GM23338 (cell line): Measurements from ENCODE around the gene IQSEC3. TPM values are rescaled to one million over a fixed set of nuclear protein-coding genes. Genes with fewer than 3 reads are reported as not detected.

Experiments
- ATAC-seq: fragments of 200-7000 bp; cut with Tn5 transposase; 3 replicates; pipeline ENCODE4 v1.9.1; 2020
- DNase-seq: peaks from one replicate; pipeline ENCODE4 v3.0.0-alpha.2; 2015; ENCODE audit warnings: low spot score
- H2AFZ ChIP-seq: fragments of 200-600 bp; sonication (generic); 2 replicates; pipeline ENCODE4 v1.8.0; 2016; ENCODE audit warnings: antibody characterized with exemption, mild to moderate bottlenecking, moderate library complexity
- H3F3A ChIP-seq: fragments of 200-600 bp; sonication (generic); replicated peaks from 2 replicates; pipeline ENCODE4 v1.8.0; 2017; ENCODE audit warnings: antibody characterized with exemption, mixed run types, low read depth
- H3K27ac ChIP-seq: fragments of 200-600 bp; sonication (generic); 2 replicates; pipeline ENCODE4 v1.6.1; 2016; ENCODE audit warnings: low read depth
- H3K27me3 ChIP-seq: fragments of 200-600 bp; sonication (generic); 2 replicates; pipeline ENCODE4 v1.8.0; 2016; ENCODE audit warnings: mild to moderate bottlenecking, mixed run types, moderate library complexity; ENCODE audit not compliant: insufficient read depth
- H3K36me3 ChIP-seq: fragments of 200-600 bp; sonication (generic); 2 replicates; pipeline ENCODE4 v1.8.0; 2016; ENCODE audit warnings: mild to moderate bottlenecking; ENCODE audit not compliant: insufficient read depth
- H3K4me1 ChIP-seq: fragments of 200-600 bp; sonication (generic); 2 replicates; pipeline ENCODE4 v1.8.0; 2016; ENCODE audit warnings: mild to moderate bottlenecking, moderate library complexity; ENCODE audit not compliant: insufficient read depth
- H3K4me2 ChIP-seq: fragments of 200-600 bp; sonication (generic); 2 replicates; pipeline ENCODE4 v1.7.1; 2017; ENCODE audit warnings: mixed run types
- H3K4me3 ChIP-seq: fragments of 200-600 bp; sonication (generic); 2 replicates; pipeline ENCODE4 v1.6.1; 2016; ENCODE audit warnings: mixed run types
- H3K79me2 ChIP-seq: fragments of 200-600 bp; sonication (generic); replicated peaks from 2 replicates; pipeline ENCODE4 v1.8.0; 2017; ENCODE audit warnings: mild to moderate bottlenecking; ENCODE audit not compliant: insufficient read depth
- H3K9me2 ChIP-seq: fragments of 200-600 bp; sonication (generic); 2 replicates; pipeline ENCODE4 v1.8.0; 2017; ENCODE audit not compliant: insufficient read depth
- H4K20me1 ChIP-seq: fragments of 200-600 bp; sonication (generic); replicated peaks from 2 replicates; pipeline ENCODE4 v1.8.0; 2017; ENCODE audit warnings: mild to moderate bottlenecking; ENCODE audit not compliant: insufficient read depth
- H3K27ac Mint-ChIP-seq: 2 replicates; pipeline ENCODE4 v1.8.0; 2020; ENCODE audit warnings: inconsistent platforms, mild to moderate bottlenecking, moderate library complexity, mixed read lengths
- H3K27me3 Mint-ChIP-seq: 3 replicates; pipeline ENCODE4 v1.8.0; 2022; ENCODE audit warnings: low read depth, mild to moderate bottlenecking, moderate library complexity, mixed read lengths, inconsistent platforms; ENCODE audit not compliant: insufficient read depth, poor library complexity
- H3K36me3 Mint-ChIP-seq: 3 replicates; pipeline ENCODE4 v1.8.0; 2021; ENCODE audit warnings: low read depth, mild to moderate bottlenecking, inconsistent platforms, moderate library complexity, mixed read lengths
- H3K4me1 Mint-ChIP-seq: 3 replicates; pipeline ENCODE4 v1.8.0; 2020; ENCODE audit warnings: mild to moderate bottlenecking, inconsistent platforms, mixed read lengths
- H3K4me3 Mint-ChIP-seq: 3 replicates; pipeline ENCODE4 v1.8.0; 2021; ENCODE audit warnings: moderate library complexity, mild to moderate bottlenecking, inconsistent platforms, mixed read lengths
- H3K9me3 Mint-ChIP-seq: 3 replicates; pipeline ENCODE4 v1.8.0; 2020; ENCODE audit warnings: moderate library complexity, mild to moderate bottlenecking, inconsistent platforms, mixed read lengths
- CREB1 ChIP-seq: fragments of 250-450 bp; sonication (Bioruptor Pico); IDR thresholded peaks from 2 replicates; pipeline ENCODE4 v1.5.0; 2020; ENCODE audit warnings: low read depth, mild to moderate bottlenecking, moderate library complexity
- EZH2 ChIP-seq: fragments of 200-600 bp; sonication (generic); IDR thresholded peaks from one replicate; pipeline ENCODE4 v1.8.0; 2017; ENCODE audit warnings: antibody characterized with exemption, mild to moderate bottlenecking, low read depth; ENCODE audit not compliant: unreplicated experiment
- EZH2phosphoT487 ChIP-seq: fragments of 200-600 bp; sonication (generic); IDR thresholded peaks from one replicate; pipeline ENCODE4 v1.8.1; 2018; ENCODE audit warnings: antibody characterized with exemption; ENCODE audit not compliant: unreplicated experiment
- JUNB ChIP-seq: IDR thresholded peaks from one replicate; pipeline ENCODE4 v1.6.1; 2016; ENCODE audit warnings: antibody characterized with exemption; ENCODE audit not compliant: unreplicated experiment
- NANOG ChIP-seq: IDR thresholded peaks from 2 replicates; pipeline ENCODE4 v1.6.1; 2016; ENCODE audit warnings: antibody characterized with exemption, borderline replicate concordance
- POLR2AphosphoS5 ChIP-seq: IDR thresholded peaks from 2 replicates; pipeline ENCODE4 v1.6.1; 2016; ENCODE audit warnings: antibody characterized with exemption, low read depth
- REST ChIP-seq: IDR thresholded peaks from one replicate; pipeline ENCODE4 v1.6.1; 2018; ENCODE audit warnings: antibody characterized with exemption; ENCODE audit not compliant: unreplicated experiment
- STAT1 ChIP-seq: IDR thresholded peaks from one replicate; pipeline ENCODE4 v1.6.1; 2016; ENCODE audit warnings: antibody characterized with exemption; ENCODE audit not compliant: unreplicated experiment
- ZNF114 ChIP-seq: fragments of 250-450 bp; sonication (Bioruptor Pico); IDR thresholded peaks from 2 replicates; pipeline ENCODE4 v1.5.0; 2020; ENCODE audit warnings: mild to moderate bottlenecking, moderate library complexity
- ZNF331 ChIP-seq: fragments of 250-450 bp; sonication (Bioruptor Pico); IDR thresholded peaks from 2 replicates; pipeline ENCODE4 v1.5.0; 2020; ENCODE audit warnings: low read depth, mild to moderate bottlenecking, moderate library complexity
- ZNF462 ChIP-seq: fragments of 250-450 bp; sonication (Bioruptor Pico); IDR thresholded peaks from 2 replicates; pipeline ENCODE4 v1.5.0; 2020; ENCODE audit warnings: mild to moderate bottlenecking, moderate library complexity
- polyA plus RNA-seq: library from polyadenylated mRNA; unstranded; fragments of >200 nt; fragmentation: Nextera tagmentation; extraction: Ambion mirVana; gene quantifications from 2 replicates; pipeline ENCODE4 v1.2.1, GENCODE V29; 2016
- total RNA-seq: library from RNA; depleted of rRNA; stranded (reverse); fragments of >200 nt; shearing (Covaris generic); gene quantifications from 2 replicates; pipeline ENCODE4 v1.2.3, GENCODE V29; 2014
- TF ChIP-seq, protein P1 (sequence below): IDR thresholded peaks from 2 replicates; pipeline ENCODE4 v1.6.1; 2016; ENCODE audit warnings: antibody characterized with exemption
- TF ChIP-seq, protein P2 (sequence below), 2 experiments: fragments of 200-600 bp in 1 of 2; sonication (generic) in 1 of 2; conservative IDR thresholded peaks; 2 replicates each; pipeline versions ENCODE4 v1.5.1 to v1.6.1; 2016 to 2017; ENCODE audit warnings: antibody characterized with exemption in 2 of 2, low read depth in 2 of 2, mild to moderate bottlenecking in 2 of 2, moderate library complexity in 1 of 2

The IQSEC3 gene
- total and polyA plus RNA-seq, 2 experiments from 2014 or later = 2.1 to 3.6 TPM

- no peaks in the 10 kb centered on the region for H3K79me2 ChIP-seq
- TF ChIP-seq NANOG (no peak), EZH2 (no peak), STAT1 (no peak), EZH2phosphoT487 (no peak), ZNF114 (no peak), CREB1 (CRISPR knock-in tag) (no peak), POLR2AphosphoS5 (no peak), ZNF462 (CRISPR knock-in tag) (no peak), REST (no peak), ZNF331 (CRISPR knock-in tag) (no peak), JUNB (no peak)
- TF ChIP-seq, protein P1, sequence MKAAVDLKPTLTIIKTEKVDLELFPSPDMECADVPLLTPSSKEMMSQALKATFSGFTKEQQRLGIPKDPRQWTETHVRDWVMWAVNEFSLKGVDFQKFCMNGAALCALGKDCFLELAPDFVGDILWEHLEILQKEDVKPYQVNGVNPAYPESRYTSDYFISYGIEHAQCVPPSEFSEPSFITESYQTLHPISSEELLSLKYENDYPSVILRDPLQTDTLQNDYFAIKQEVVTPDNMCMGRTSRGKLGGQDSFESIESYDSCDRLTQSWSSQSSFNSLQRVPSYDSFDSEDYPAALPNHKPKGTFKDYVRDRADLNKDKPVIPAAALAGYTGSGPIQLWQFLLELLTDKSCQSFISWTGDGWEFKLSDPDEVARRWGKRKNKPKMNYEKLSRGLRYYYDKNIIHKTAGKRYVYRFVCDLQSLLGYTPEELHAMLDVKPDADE = no peak
- TF ChIP-seq, protein P2, sequence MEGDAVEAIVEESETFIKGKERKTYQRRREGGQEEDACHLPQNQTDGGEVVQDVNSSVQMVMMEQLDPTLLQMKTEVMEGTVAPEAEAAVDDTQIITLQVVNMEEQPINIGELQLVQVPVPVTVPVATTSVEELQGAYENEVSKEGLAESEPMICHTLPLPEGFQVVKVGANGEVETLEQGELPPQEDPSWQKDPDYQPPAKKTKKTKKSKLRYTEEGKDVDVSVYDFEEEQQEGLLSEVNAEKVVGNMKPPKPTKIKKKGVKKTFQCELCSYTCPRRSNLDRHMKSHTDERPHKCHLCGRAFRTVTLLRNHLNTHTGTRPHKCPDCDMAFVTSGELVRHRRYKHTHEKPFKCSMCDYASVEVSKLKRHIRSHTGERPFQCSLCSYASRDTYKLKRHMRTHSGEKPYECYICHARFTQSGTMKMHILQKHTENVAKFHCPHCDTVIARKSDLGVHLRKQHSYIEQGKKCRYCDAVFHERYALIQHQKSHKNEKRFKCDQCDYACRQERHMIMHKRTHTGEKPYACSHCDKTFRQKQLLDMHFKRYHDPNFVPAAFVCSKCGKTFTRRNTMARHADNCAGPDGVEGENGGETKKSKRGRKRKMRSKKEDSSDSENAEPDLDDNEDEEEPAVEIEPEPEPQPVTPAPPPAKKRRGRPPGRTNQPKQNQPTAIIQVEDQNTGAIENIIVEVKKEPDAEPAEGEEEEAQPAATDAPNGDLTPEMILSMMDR (conservative IDR thresholded peaks at IDR 0.05; ENCODE audit: low read depth in 2 of 2) = no peak
- peaks cover 19% of the 10 kb centered on the region for H3K27me3 Mint-ChIP-seq
- H3K27ac ChIP-seq = no peak overlapping the region
- ATAC-seq (no peak), DNase-seq (no peak)
- no peaks in the 10 kb centered on the region for H3K9me3 Mint-ChIP-seq
- H3K4me1 Mint-ChIP-seq = peaks cover 14% of the 10 kb centered on the region
- no peaks in the 10 kb centered on the region for H4K20me1 ChIP-seq
- H3F3A ChIP-seq = no peaks in the 10 kb centered on the region
- no peak overlapping the region for H3K27ac Mint-ChIP-seq
- peaks cover 42% of the 10 kb centered on the region for H3K27me3 ChIP-seq
- no peaks in the 10 kb centered on the region for H3K9me2 ChIP-seq
- H3K4me3 Mint-ChIP-seq = no peak overlapping the region
- no peak overlapping the region for H3K4me2 ChIP-seq
- H3K36me3 Mint-ChIP-seq = no peaks in the 10 kb centered on the region
- H2AFZ ChIP-seq = no peak overlapping the region
- no peak overlapping the region for H3K4me3 ChIP-seq
- no peaks in the 10 kb centered on the region; the same call in 1 of the 2 replicates for H3K4me1 ChIP-seq
- no peaks in the 10 kb centered on the region for H3K36me3 ChIP-seq
Observed at GRCh38 chr12:80681-81190, 14.2 kb downstream of the IQSEC3 start.
